Spleen (tissue), 7 donors: ENCODE data around the gene ITGA7.

Source experiments
- POLR2A ChIP-seq, 3 donors: fragments of 450-650 bp; IDR thresholded peaks; one replicate each; pipeline ENCODE4 v1.5.1; 2017; ENCODE audit warnings: antibody characterized with exemption in 3 of 3, mild to moderate bottlenecking in 1 of 3
- POLR2AphosphoS5 ChIP-seq, 3 donors: sonication (generic); formaldehyde crosslinking; IDR thresholded peaks; one replicate each; pipeline ENCODE4 v1.5.1; 2017; ENCODE audit warnings: antibody characterized with exemption in 3 of 3
- TF ChIP-seq, protein P1 (sequence below), 11 experiments: fragments of 200-600 bp in 7 of 11; fragments of 450-650 bp in 4 of 11; sonication (generic) in 4 of 11; IDR thresholded peaks in 8 of 11; conservative IDR thresholded peaks in 3 of 11; 1 replicate in 7 of 11; 2 replicates in 4 of 11; pipeline versions ENCODE4 v1.4.0 to v1.8.0; 2016 to 2021; ENCODE audit warnings: antibody characterized with exemption in 11 of 11, inconsistent platforms in 4 of 11, mild to moderate bottlenecking in 1 of 11
- donor health status: DM: no; HTN: no; CAD: no; lungs with moderate emphysema.
- donor health status: DM: no; HTN: no; CAD: no.
- donor health status: DM: no; HTN: no; CAD: no.

DNA sequence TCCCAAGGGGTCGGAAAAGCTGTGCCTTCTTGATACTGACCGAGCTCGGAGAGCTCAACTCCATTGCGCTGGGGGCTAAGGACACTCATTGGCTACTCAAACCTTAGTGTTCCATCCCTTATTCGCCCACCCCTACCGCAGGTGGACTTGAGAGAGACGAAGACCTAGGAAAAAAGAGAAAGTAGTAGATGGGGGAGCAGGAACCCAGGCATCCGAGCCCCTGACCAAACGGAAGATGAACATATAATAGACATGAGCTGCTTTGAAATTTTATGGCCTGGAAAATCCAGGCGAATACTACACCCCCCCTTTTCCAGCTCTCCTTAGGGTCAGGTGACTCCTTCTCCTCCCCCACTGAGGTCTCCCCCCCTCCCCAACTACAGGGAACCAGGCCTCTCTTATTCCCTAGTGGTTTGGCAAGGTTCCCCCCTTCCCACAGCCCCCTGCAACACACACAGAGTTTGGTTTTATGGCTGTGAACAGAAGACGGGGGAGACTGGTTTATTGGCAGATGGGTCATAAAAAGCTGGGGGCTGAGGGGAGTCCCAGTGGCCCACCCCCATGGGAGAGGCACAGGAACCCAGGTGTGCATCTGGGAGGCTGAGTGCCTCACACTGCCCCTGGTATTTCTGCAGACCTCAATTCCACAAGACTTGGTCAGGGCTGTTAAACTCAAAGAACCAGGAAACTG, 36.8 kb upstream of the ITGA7 start:
- TF ChIP-seq, protein P1, sequence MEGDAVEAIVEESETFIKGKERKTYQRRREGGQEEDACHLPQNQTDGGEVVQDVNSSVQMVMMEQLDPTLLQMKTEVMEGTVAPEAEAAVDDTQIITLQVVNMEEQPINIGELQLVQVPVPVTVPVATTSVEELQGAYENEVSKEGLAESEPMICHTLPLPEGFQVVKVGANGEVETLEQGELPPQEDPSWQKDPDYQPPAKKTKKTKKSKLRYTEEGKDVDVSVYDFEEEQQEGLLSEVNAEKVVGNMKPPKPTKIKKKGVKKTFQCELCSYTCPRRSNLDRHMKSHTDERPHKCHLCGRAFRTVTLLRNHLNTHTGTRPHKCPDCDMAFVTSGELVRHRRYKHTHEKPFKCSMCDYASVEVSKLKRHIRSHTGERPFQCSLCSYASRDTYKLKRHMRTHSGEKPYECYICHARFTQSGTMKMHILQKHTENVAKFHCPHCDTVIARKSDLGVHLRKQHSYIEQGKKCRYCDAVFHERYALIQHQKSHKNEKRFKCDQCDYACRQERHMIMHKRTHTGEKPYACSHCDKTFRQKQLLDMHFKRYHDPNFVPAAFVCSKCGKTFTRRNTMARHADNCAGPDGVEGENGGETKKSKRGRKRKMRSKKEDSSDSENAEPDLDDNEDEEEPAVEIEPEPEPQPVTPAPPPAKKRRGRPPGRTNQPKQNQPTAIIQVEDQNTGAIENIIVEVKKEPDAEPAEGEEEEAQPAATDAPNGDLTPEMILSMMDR (IDR thresholded peaks at IDR 0.05 in 8 of 11, conservative IDR thresholded peaks at IDR 0.05 in 3 of 11): no peak
- no peak for TF ChIP-seq POLR2A (IDR thresholded peaks at IDR 0.05)
- TF ChIP-seq POLR2AphosphoS5 (IDR thresholded peaks at IDR 0.05): no peak
